Activated CD8-positive, alpha-beta memory T cell treated with anti-CD3 and anti-CD28 coated beads for 36 hours (primary cell): Measurements from ENCODE around the gene TBX2. TPM values are rescaled to one million over a fixed set of nuclear protein-coding genes. Genes with fewer than 3 reads are reported as not detected.

Source experiments
- CTCF ChIA-PET: fragments of 350-600 bp; sonication (Branson Sonifier 250); formaldehyde crosslinking; loops from one replicate; lab custom pipeline; 2021; ENCODE audit warnings: antibody characterized with exemption; lab: Charles Lee
- POLR2A ChIA-PET: fragments of 350-600 bp; sonication (Branson Sonifier 250); formaldehyde crosslinking; loops from one replicate; lab custom pipeline; 2021; ENCODE audit warnings: antibody characterized with exemption; lab: Charles Lee
- total RNA-seq, 2 experiments: library from RNA; stranded (reverse); gene quantifications; one replicate each; pipeline ENCODE4 v1.2.3, GENCODE V29; 2021

Gene TBX2
- total RNA-seq, 2 experiments from 2014 or later: not detected

- POLR2A ChIA-PET: no interaction called here
- CTCF ChIA-PET: no interaction called here
Measured at GRCh38 chr17:61455324-61456060, 55.8 kb downstream of the TBX2 start.

GRCh38 chr17:61456061-61456681 lies 56.5 kb downstream of the TBX2 start:
- ChIA-PET POLR2A (no interaction called here), CTCF (no interaction called here)

- ChIA-PET POLR2A (interaction anchor here (0.6 kb wide), 1 partner anchor 493 kb away, joined by 3 read pairs; no protein-coding TSS in a partner anchor), CTCF (no interaction called here)
Measured at GRCh38 chr17:61456688-61457225, 57.1 kb downstream of the TBX2 start.

- ChIA-PET POLR2A (interaction anchor here (0.6 kb wide), 1 partner anchor 494 kb away, joined by 3 read pairs; no protein-coding TSS in a partner anchor), CTCF (no interaction called here)
Measured at GRCh38 chr17:61457226-61457983, 57.8 kb downstream of the TBX2 start.

- CTCF ChIA-PET: no interaction called here
- POLR2A ChIA-PET: no interaction called here
Measured at GRCh38 chr17:61458000-61458399, 58.4 kb downstream of the TBX2 start.

- POLR2A ChIA-PET: no interaction called here
- CTCF ChIA-PET: no interaction called here
Measured at GRCh38 chr17:61458421-61459141, 58.9 kb downstream of the TBX2 start.

Other genes starting within 250 kb of the TBX2 start
- not detected for gene TBX4, start 52.6 kb downstream of the TBX2 start, total RNA-seq
- not detected for gene NACA2, start 191.4 kb downstream of the TBX2 start, total RNA-seq